Astrocyte of the hippocampus (primary cell): ENCODE data around the gene DAO.
"Not testable (repeated sequence)": the region's sequence is repeated elsewhere in the genome, so short reads cannot be mapped to it uniquely, and the experiment has no call there.

Experiments used
- DNase-seq: peaks from one replicate; pipeline ENCODE4 v3.0.0; 2011; ENCODE audit warnings: low read depth, low spot score

The DAO gene

GRCh38 chr12:108879615-108880254 is at the start of gene DAO:
TSS of gene DAO (plus strand) at chr12:108880092. CDS start at chr12:108885007, 4,915 bp downstream.
- DNase-seq, result no peak

GRCh38 chr12:108831309-108831991 is 48.4 kb upstream of the DAO start:
- no peak for DNase-seq

GRCh38 chr12:108832208-108832607 is 47.7 kb upstream of the DAO start:
- DNase-seq, result no peak

GRCh38 chr12:108832730-108833354 is 47.0 kb upstream of the DAO start:
- peak; percentile 94 for DNase-seq

GRCh38 chr12:108833355-108833733 is 46.5 kb upstream of the DAO start:
- peak; percentile 96 for DNase-seq

GRCh38 chr12:108833757-108834472 is 46.0 kb upstream of the DAO start:
- peak; percentile 85 for DNase-seq

- no peak for DNase-seq
Measured at GRCh38 chr12:108835860-108836634, 43.8 kb upstream of the DAO start.

- no peak for DNase-seq
Measured at GRCh38 chr12:108837239-108837638, 42.7 kb upstream of the DAO start.

GRCh38 chr12:108837680-108838079 is 42.2 kb upstream of the DAO start:
- no peak for DNase-seq

- peak; percentile 100 for DNase-seq
Measured at GRCh38 chr12:108838194-108839017, 41.5 kb upstream of the DAO start.

GRCh38 chr12:108839018-108839889 is 40.6 kb upstream of the DAO start:
- DNase-seq, result peak; percentile 85

GRCh38 chr12:108839890-108840230 is 40.0 kb upstream of the DAO start:
- no peak for DNase-seq

- no peak for DNase-seq
Measured at GRCh38 chr12:108840605-108841332, 39.1 kb upstream of the DAO start.

GRCh38 chr12:108841825-108842224 is 38.1 kb upstream of the DAO start:
- not testable (repeated sequence) for DNase-seq

GRCh38 chr12:108842361-108842760 is 37.5 kb upstream of the DAO start:
- no peak for DNase-seq

GRCh38 chr12:108843187-108843586 is 36.7 kb upstream of the DAO start:
- DNase-seq, result no peak

- DNase-seq, result no peak
Measured at GRCh38 chr12:108845696-108846095, 34.2 kb upstream of the DAO start.

- no peak for DNase-seq
Measured at GRCh38 chr12:108846290-108846701, 33.6 kb upstream of the DAO start.

- no peak for DNase-seq
Measured at GRCh38 chr12:108847705-108848104, 32.2 kb upstream of the DAO start.
